Prostate gland (tissue), 2 donors: ENCODE results near the gene PSMB3. TPM values are rescaled to one million over a fixed set of nuclear protein-coding genes. Genes with fewer than 3 reads are reported as not detected.

Experiments
- DNase-seq: peaks from one replicate; pipeline ENCODE4 v3.0.0-alpha.2; 2019; ENCODE audit warnings: low spot score
- H3K27ac ChIP-seq, 2 donors: fragments of 200-600 bp; sonication (generic); 2 replicates each; pipeline ENCODE4 v1.5.1; 2017 to 2019
- H3K27me3 ChIP-seq: fragments of 200-600 bp; sonication (generic); replicated peaks from 2 replicates; pipeline ENCODE4 v1.5.1; 2019; ENCODE audit not compliant: insufficient read depth
- H3K36me3 ChIP-seq, 2 donors: fragments of 200-600 bp; sonication (generic); 1 replicate in 1 of 2; 2 replicates in 1 of 2; pipeline versions ENCODE4 v1.5.1 to v1.8.1; 2017 to 2019
- H3K4me1 ChIP-seq: fragments of 200-600 bp; sonication (generic); replicated peaks from 2 replicates; pipeline ENCODE4 v1.5.1; 2019
- H3K4me3 ChIP-seq, 2 donors: fragments of 200-600 bp; sonication (generic); 2 replicates each; pipeline ENCODE4 v1.5.1; 2017 to 2019
- H3K9me3 ChIP-seq: fragments of 200-600 bp; sonication (generic); 2 replicates; pipeline ENCODE4 v1.5.1; 2017
- CTCF ChIP-seq, 4 experiments: fragments of 200-600 bp in 2 of 4; fragments of 450-650 bp in 2 of 4; sonication (generic) in 2 of 4; IDR thresholded peaks; 1 replicate in 3 of 4; 2 replicates in 1 of 4; pipeline ENCODE4 v1.5.1; 2016 to 2019; ENCODE audit warnings: antibody characterized with exemption in 4 of 4, mild to moderate bottlenecking in 2 of 4, moderate library complexity in 2 of 4
- POLR2A ChIP-seq: fragments of 450-650 bp; IDR thresholded peaks from one replicate; pipeline ENCODE4 v1.6.1; 2016; ENCODE audit warnings: antibody characterized with exemption, mild to moderate bottlenecking
- POLR2AphosphoS5 ChIP-seq: sonication (generic); formaldehyde crosslinking; IDR thresholded peaks from one replicate; pipeline ENCODE4 v1.6.1; 2017; ENCODE audit warnings: antibody characterized with exemption
- WGBS: methylation state at CpG from one replicate; pipeline ENCODE4 v1.1.5; 2018; 5-methylcytosine and 5-hydroxymethylcytosine counted together
- intact Hi-C: fragments of 100-400 bp; cut with DNase I; formaldehyde crosslinking; loops from one replicate; pipeline ENCODE4 v1.14.2; 2022
- total RNA-seq, 2 donors: library from RNA; depleted of rRNA; stranded (reverse); fragments of >200 nt; gene quantifications; one replicate each; pipeline ENCODE4 v1.1.0, GENCODE V29; 2016

PSMB3 gene
- total RNA-seq, 2 donors from 2014 or later: 116 to 192 TPM

GRCh38 chr17:38709104-38709820 is 43.3 kb upstream of the PSMB3 start:
- intact Hi-C loops: no loop called here
- Histone ChIP-seq H3K27me3 (no peaks in the 10 kb centered on the region), H3K27ac (no peak overlapping the region), H3K4me1 (peaks cover 4% of the 10 kb centered on the region), H3K36me3 (peaks cover 4 to 8% of the 10 kb centered on the region in 2 donors), H3K9me3 (no peaks in the 10 kb centered on the region), H3K4me3 (no peak overlapping the region)
- no peak for DNase-seq
- TF ChIP-seq POLR2A (no peak), CTCF (IDR thresholded peaks at IDR 0.05) (no peak), POLR2AphosphoS5 (no peak)
- WGBS: 88% methylated on average over 18 of the region's 18 CpGs

GRCh38 chr17:38709864-38710603 is 42.5 kb upstream of the PSMB3 start:
- Histone ChIP-seq H3K36me3 (peaks cover 4 to 8% of the 10 kb centered on the region in 2 donors), H3K27me3 (no peaks in the 10 kb centered on the region), H3K9me3 (no peaks in the 10 kb centered on the region), H3K4me1 (peaks cover 4% of the 10 kb centered on the region), H3K27ac (no peak overlapping the region), H3K4me3 (no peak overlapping the region)
- TF ChIP-seq CTCF (IDR thresholded peaks at IDR 0.05) (no peak), POLR2A (no peak), POLR2AphosphoS5 (no peak)
- no peak for DNase-seq
- intact Hi-C loops: no loop called here
- WGBS: 69% methylated on average over 13 of the region's 13 CpGs

- peaks cover 4 to 8% of the 10 kb centered on the region in 2 donors for H3K36me3 ChIP-seq
- no peaks in the 10 kb centered on the region for H3K27me3 ChIP-seq
- WGBS: 91% methylated on average over 3 of the region's 3 CpGs
- no peak for DNase-seq
- no peaks in the 10 kb centered on the region for H3K9me3 ChIP-seq
- intact Hi-C loops: no loop called here
- TF ChIP-seq CTCF (IDR thresholded peaks at IDR 0.05): no peak
- no peak for TF ChIP-seq POLR2AphosphoS5
- TF ChIP-seq POLR2A: no peak
- H3K4me1 ChIP-seq: peaks cover 4% of the 10 kb centered on the region
- no peak overlapping the region for H3K27ac ChIP-seq
- H3K4me3 ChIP-seq: no peak overlapping the region
Measured at GRCh38 chr17:38710604-38710962, 42.0 kb upstream of the PSMB3 start.

GRCh38 chr17:38710985-38711384 is 41.6 kb upstream of the PSMB3 start:
- Histone ChIP-seq H3K27me3 (no peaks in the 10 kb centered on the region), H3K4me3 (no peak overlapping the region), H3K9me3 (no peaks in the 10 kb centered on the region), H3K36me3 (peaks cover 4 to 8% of the 10 kb centered on the region in 2 donors), H3K4me1 (peaks cover 4% of the 10 kb centered on the region), H3K27ac (no peak overlapping the region)
- TF ChIP-seq CTCF (IDR thresholded peaks at IDR 0.05): no peak
- TF ChIP-seq POLR2AphosphoS5: no peak
- no peak for TF ChIP-seq POLR2A
- DNase-seq: no peak
- 82% methylated on average over 5 of the region's 5 CpGs for WGBS
- intact Hi-C loops: no loop called here
